Hepatocyte (in vitro differentiated cells): ENCODE data around the gene C9orf50. TPM values are rescaled to one million over a fixed set of nuclear protein-coding genes. Genes with fewer than 3 reads are reported as not detected.
A peak's percentile ranks its signal among the peaks of the same experiment; 100 is the strongest.

ENCODE experiments used
- DNase-seq: peaks from one replicate; pipeline ENCODE4 v3.0.0-alpha.2; 2016; ENCODE audit warnings: low spot score
- H2AFZ ChIP-seq: fragments of 200-600 bp; sonication (generic); 2 replicates; pipeline ENCODE4 v1.6.0; 2016; ENCODE audit warnings: antibody characterized with exemption, mild to moderate bottlenecking
- H3K27ac ChIP-seq: fragments of 200-600 bp; sonication (generic); 2 replicates; pipeline ENCODE4 v1.5.1; 2016; ENCODE audit warnings: mild to moderate bottlenecking
- H3K27me3 ChIP-seq: fragments of 200-600 bp; sonication (generic); 2 replicates; pipeline ENCODE4 v1.6.1; 2016
- H3K36me3 ChIP-seq: fragments of 200-600 bp; sonication (generic); replicated peaks from 2 replicates; pipeline ENCODE4 v1.5.1; 2016; ENCODE audit warnings: low read depth; ENCODE audit not compliant: insufficient read depth
- H3K4me1 ChIP-seq: fragments of 200-600 bp; sonication (generic); 2 replicates; pipeline ENCODE4 v1.5.1; 2016; ENCODE audit warnings: mild to moderate bottlenecking, moderate library complexity; ENCODE audit not compliant: insufficient read depth
- H3K4me2 ChIP-seq: fragments of 200-600 bp; sonication (generic); 2 replicates; pipeline ENCODE4 v1.6.0; 2016
- H3K4me3 ChIP-seq: fragments of 200-600 bp; sonication (generic); 2 replicates; pipeline ENCODE4 v1.5.1; 2016; ENCODE audit warnings: mild to moderate bottlenecking
- H3K79me2 ChIP-seq: fragments of 200-600 bp; sonication (generic); 2 replicates; pipeline ENCODE4 v1.6.0; 2017; ENCODE audit warnings: mild to moderate bottlenecking
- H3K9me2 ChIP-seq: fragments of 200-600 bp; sonication (generic); replicated peaks from 2 replicates; pipeline ENCODE4 v1.6.0; 2017; ENCODE audit warnings: mild to moderate bottlenecking; ENCODE audit not compliant: insufficient read depth
- H3K9me3 ChIP-seq: fragments of 200-600 bp; sonication (generic); 2 replicates; pipeline ENCODE4 v1.5.1; 2016; ENCODE audit warnings: low read depth, mild to moderate bottlenecking
- H4K20me1 ChIP-seq: fragments of 200-600 bp; sonication (generic); 2 replicates; pipeline ENCODE4 v1.6.0; 2016; ENCODE audit warnings: mild to moderate bottlenecking; ENCODE audit not compliant: insufficient read depth, poor library complexity, severe bottlenecking
- CTCF ChIP-seq: fragments of 200-600 bp; sonication (generic); IDR thresholded peaks from 2 replicates; pipeline ENCODE4 v1.5.1; 2016; ENCODE audit warnings: antibody characterized with exemption, mild to moderate bottlenecking; ENCODE audit not compliant: poor library complexity
- EZH2 ChIP-seq: fragments of 200-600 bp; sonication (generic); IDR thresholded peaks from 2 replicates; pipeline ENCODE4 v1.6.1; 2016; ENCODE audit warnings: antibody characterized with exemption, mild to moderate bottlenecking, borderline replicate concordance
- EZH2phosphoT487 ChIP-seq: fragments of 200-600 bp; sonication (generic); IDR thresholded peaks from one replicate; pipeline ENCODE4 v1.6.1; 2018; ENCODE audit warnings: antibody characterized with exemption, mild to moderate bottlenecking, low read depth, moderate library complexity; ENCODE audit not compliant: unreplicated experiment, severe bottlenecking
- WGBS: methylation state at CpG from one replicate; pipeline ENCODE4 v1.1.6; 2016; ENCODE audit warnings: low lambda C conversion rate; ENCODE audit errors: missing lambda C conversion rate; 5-methylcytosine and 5-hydroxymethylcytosine counted together
- polyA plus RNA-seq: library from polyadenylated mRNA; unstranded; fragments of >200 nt; fragmentation: Nextera tagmentation; extraction: Ambion mirVana; gene quantifications from 2 replicates; pipeline ENCODE4 v1.2.1, GENCODE V29; 2016
- total RNA-seq: library from RNA; depleted of rRNA; stranded (reverse); fragments of >200 nt; gene quantifications from 2 replicates; pipeline ENCODE4 v1.2.3, GENCODE V29; 2014

C9orf50 gene
- total and polyA plus RNA-seq, 2 experiments from 2014 or later: not detected

GRCh38 chr9:129649726-129650679, 29.1 kb upstream of the C9orf50 start:
- no peaks in the 10 kb centered on the region for H3K79me2 ChIP-seq
- H2AFZ ChIP-seq: no peak overlapping the region
- H3K9me3 ChIP-seq: no peaks in the 10 kb centered on the region
- 63% methylated on average over 20 of the region's 20 CpGs for WGBS
- no peaks in the 10 kb centered on the region for H3K9me2 ChIP-seq
- H3K27me3 ChIP-seq: no peaks in the 10 kb centered on the region
- H3K4me3 ChIP-seq: no peak overlapping the region
- peaks cover 16% of the 10 kb centered on the region for H3K4me1 ChIP-seq
- H4K20me1 ChIP-seq: no peaks in the 10 kb centered on the region
- DNase-seq: peak; percentile 44
- no peak for TF ChIP-seq CTCF
- no peak for TF ChIP-seq EZH2
- TF ChIP-seq EZH2phosphoT487: no peak
- H3K36me3 ChIP-seq: no peaks in the 10 kb centered on the region
- H3K4me2 ChIP-seq: no peak overlapping the region
- peak overlapping the region; percentile 92 for H3K27ac ChIP-seq

GRCh38 chr9:129648764-129649115, 27.8 kb upstream of the C9orf50 start:
- H3K9me3 ChIP-seq: no peaks in the 10 kb centered on the region
- no peak for TF ChIP-seq EZH2phosphoT487
- TF ChIP-seq CTCF: no peak
- no peak for TF ChIP-seq EZH2
- WGBS: 88% methylated on average over 10 of the region's 10 CpGs
- no peaks in the 10 kb centered on the region for H3K27me3 ChIP-seq
- H3K4me1 ChIP-seq: peaks cover 4% of the 10 kb centered on the region
- H3K36me3 ChIP-seq: no peaks in the 10 kb centered on the region
- DNase-seq: no peak
- H3K27ac ChIP-seq: peak overlapping the region; percentile 31
- H4K20me1 ChIP-seq: no peaks in the 10 kb centered on the region
- no peak overlapping the region for H2AFZ ChIP-seq
- H3K9me2 ChIP-seq: no peaks in the 10 kb centered on the region
- H3K4me3 ChIP-seq: no peak overlapping the region
- no peak overlapping the region for H3K4me2 ChIP-seq
- H3K79me2 ChIP-seq: no peaks in the 10 kb centered on the region

GRCh38 chr9:129648092-129648763, 27.3 kb upstream of the C9orf50 start:
- TF ChIP-seq EZH2 (no peak), EZH2phosphoT487 (no peak), CTCF (no peak)
- Histone ChIP-seq H3K27ac (peak overlapping the region; percentile 31), H3K4me1 (peaks cover 4% of the 10 kb centered on the region), H3K4me2 (no peak overlapping the region), H3K4me3 (no peak overlapping the region), H3K36me3 (no peaks in the 10 kb centered on the region), H3K79me2 (no peaks in the 10 kb centered on the region), H3K27me3 (no peaks in the 10 kb centered on the region), H3K9me3 (no peaks in the 10 kb centered on the region), H4K20me1 (no peaks in the 10 kb centered on the region), H3K9me2 (no peaks in the 10 kb centered on the region), H2AFZ (no peak overlapping the region)
- 70% methylated on average over 9 of the region's 16 CpGs for WGBS
- DNase-seq: no peak
